Measurements from ENCODE around the gene AIDA.
"Not testable (repeated sequence)": the region's sequence is repeated elsewhere in the genome, so short reads cannot be mapped to it uniquely, and the experiment has no call there.

AIDA gene

DNA sequence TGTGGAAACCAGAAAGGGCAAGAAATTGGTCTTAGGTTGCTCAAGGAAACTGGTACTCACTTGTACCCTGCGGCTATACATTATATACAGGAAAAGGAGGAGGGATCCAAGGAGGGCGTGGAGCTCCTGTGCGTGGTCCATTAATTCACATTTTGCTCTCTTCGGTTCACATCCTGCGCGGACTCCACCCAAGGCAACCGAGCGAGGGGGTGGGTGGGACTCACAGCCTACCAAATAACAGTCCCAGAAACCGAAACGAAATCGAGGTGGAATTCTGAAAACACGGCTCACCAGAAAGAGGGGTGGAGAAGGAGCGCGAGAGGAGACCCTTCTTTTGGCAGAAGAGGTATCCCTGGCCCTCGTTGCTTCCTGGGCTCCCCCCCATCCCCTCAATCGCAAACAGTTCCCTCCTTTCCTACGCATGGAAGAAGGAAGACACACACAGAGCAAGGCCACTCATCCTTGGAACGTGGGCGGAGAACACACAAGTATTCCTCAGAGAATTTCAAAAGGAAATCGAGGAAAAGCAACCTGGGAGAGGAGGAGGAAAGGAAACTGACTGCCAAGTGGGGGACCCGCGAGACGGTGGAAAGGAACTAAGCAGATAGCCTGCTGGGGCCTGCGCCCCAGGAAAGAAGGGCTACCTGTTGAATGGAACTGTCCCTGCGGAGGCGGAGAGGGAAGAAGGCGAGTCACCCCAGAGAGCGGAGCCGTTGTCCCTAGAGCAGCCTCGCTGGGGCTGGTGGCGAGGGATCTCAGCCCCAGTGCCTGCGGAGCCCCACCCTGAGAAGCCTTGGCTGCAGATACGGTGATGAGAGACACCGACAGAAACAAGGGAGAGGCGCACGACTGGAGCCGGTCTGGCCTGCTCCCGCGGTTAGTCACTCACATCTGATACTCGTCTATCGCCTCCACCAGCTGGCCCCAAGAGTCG, 705 bp downstream of the AIDA start:
- no peak for DNase-seq

DNA sequence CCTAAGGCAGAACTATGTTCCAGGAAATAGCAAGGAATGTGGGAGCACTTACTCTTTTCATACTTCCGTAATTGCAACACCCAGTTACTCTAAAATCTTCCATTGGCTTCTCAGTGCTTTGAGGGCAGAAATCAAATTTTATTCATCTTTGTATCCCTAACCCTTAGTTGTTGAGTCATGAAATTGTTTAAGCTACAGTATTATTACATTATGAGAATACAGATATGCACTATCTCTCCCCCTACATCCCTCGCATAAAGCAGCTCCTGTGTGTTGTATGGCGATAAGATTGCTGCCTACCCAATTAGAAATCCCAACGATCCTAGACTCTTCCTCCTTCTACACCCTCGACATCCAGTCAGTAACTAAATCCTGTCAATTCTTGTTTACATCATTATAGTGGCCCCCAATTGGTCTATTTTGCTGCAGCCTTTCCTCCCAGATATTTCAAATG, 2.6 kb downstream of the AIDA start:
- no peak for DNase-seq

DNA sequence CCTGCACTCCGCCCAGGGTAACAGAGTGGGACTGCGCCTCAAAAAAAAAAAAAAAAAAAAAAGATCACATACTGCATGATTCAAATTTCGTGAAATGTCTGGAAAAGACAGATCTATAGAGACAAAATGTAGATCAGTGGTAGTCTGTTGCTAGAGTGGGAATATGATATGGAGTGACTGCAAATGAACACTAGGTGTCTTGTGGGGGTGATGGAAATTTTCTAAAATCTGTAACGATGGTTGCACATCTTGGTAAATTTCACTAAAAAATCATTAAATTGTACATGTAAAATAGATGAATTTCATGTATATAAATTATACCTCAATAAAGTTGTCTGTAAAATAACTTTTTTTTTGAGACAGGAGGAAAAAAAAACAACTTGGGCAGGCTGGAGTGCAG, 5.5 kb downstream of the AIDA start:
- no peak for DNase-seq

DNA sequence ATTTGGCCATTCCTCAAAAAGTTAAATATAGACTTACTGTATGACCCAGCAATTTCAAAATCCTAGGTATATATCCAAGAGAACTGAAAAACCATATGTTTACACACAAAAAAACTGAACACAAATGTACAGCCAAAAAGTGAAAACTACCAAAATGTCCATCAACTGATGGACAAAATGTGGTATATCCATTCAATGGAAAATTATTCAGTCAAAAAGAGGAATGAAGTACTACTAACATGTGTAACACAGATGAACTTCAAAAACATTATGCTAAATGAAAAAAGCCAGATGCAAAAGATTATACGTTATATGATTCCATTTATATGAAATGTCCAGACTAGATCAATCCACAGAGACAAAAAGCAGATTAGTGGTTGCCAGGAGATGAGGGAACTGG, 8.0 kb downstream of the AIDA start:
- no peak for DNase-seq

DNA sequence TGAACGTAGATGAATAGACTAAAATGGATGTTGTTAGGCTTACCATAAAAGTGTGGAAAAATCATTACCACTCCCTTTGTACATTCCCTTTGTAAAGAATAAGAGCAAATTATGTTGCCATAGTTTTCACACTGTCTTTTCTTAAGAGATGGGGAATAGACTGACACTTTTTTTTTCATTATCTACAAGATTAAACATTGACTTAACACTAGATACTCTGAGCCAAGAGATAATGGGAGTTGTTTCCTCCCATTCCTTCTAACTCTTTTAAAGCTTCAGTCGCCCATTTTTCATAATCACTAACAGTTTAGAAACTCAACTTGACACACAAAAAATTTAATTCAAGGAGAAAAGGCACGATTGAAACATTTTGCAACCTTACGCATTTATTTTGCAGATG, 10.1 kb downstream of the AIDA start:
- no peak for DNase-seq

DNA sequence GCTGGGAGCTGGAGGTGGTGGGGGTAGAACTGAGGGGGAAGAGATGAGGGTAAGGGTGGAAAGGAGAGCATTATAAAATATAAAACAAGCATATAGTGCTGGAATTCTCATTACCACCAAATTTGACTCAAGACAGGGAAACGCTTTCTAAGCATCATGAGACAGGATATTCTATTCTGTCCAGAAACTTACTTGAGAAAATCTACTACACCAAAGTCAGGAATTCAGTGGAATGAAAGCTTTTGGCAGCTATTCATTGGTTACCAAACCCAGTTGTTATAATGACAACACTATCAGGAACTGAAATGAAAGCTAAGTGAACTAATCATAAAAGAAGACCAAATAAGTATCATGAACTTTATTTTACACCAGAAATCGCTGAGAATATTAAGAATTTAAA, 14.5 kb downstream of the AIDA start:
- DNase-seq, result no peak

DNA sequence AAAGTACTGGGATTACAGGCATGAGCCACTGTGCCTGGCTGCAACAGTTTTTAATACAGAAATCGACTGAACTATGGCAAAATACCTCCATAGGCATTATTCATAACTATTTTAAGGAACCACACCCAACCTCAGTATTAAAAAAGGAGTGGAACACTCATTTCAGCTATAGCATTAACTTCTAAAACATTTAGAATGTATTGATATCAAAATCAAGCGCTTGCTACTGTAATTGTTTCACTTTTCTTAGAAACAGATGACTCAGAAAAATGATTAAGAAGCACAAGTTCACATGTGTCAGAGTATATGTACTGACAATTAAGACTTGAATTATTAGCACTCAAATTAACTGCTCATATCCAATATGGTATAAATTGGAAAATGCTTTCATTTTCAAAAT, 15.1 kb downstream of the AIDA start:
- no peak for DNase-seq

DNA sequence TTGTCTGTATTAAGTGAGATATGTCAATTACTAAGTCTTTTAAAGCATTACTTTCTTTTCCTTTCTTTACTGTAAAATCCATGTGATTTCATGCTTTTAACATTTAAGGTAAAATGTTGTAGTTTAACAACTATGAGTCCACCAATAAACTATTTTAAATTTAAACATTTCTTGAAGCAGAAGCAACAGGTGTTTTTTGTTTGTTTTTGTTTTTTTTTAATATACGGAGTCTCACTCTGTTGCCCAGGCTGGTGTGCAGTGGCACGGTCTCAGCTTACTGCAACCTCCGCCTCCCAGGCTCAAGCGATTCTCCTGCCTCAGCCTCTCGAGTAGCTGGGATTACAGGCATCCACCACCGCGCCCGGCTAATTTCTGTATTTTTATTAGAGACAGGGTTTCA, 15.6 kb downstream of the AIDA start:
- DNase-seq, result no peak

DNA sequence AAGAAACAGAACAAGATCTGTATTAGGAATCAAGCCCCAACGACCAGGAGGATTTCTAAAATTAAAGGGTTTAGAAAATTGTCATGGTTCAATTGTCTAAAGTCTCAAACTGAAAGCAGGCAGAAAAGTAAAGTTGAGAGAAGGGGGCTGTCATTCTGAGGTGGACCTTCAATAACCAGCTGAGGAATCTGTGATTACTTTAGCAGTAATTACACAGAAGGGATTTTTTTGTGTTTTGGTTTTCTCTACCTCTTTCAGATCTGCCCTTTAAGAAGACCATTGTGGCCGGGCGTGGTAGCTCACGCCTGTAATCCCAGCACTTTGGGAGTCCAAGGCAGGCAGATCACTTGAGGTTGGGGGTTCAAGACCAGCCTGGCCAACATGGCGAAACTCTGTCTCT, 17.4 kb downstream of the AIDA start:
- DNase-seq, result no peak

DNA sequence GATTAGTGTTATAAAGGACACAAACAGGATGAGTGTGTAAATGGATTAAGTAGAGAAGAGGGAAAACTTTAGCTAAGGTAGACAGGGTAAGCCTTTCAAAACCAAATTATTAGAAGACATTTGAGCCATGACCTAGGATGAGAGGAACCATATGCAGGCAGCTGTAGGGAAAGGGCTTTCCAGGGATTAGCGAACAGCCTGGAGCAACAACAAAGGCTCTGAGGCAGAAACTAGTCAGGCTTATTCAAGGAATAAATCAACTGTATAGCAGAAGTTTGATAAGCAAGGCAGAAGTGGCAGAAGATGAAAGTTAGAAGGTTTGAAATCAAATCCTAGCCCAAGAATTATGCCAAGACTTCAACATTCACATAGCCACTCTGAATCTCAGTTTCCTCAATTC, 21.3 kb downstream of the AIDA start:
- no peak for DNase-seq

DNA sequence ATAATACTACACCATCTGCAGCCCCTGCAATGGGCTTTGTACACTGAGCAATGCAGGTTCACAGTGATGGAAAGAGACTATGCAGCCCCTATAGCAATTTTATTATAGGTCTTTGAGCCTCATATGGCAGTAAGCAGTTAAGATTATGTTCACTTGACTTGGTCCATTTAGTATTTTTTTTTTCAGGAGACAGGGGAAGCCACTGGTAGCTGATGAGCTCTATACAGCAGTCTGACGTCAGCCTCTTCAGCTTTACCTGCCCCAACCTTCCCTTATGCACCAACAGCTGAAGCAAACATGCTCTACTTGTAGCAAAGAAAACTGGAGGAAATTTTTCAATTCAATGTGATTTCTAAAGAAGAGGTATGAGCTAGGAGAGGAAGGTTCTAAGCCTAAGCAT, 32.2 kb downstream of the AIDA start:
- no peak for DNase-seq

DNA sequence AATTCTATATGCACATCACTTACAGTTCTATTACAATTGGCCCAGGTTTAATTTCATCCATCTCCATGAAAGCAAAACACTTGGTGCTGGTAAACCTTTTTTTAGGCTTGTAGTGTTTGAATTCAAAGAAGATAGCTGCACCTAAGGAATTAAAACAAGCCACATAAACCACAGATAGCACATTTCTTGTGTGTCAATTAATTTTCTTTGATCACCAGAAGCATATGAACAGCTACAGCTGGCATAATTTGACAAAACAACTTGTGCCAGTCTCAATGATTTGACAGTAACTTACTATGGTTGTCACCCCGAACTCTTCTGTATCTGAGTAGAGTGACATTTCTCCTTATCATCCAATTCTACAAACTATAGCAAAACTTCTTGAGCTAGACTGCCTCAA, 42.2 kb downstream of the AIDA start:
- DNase-seq, result no peak

DNA sequence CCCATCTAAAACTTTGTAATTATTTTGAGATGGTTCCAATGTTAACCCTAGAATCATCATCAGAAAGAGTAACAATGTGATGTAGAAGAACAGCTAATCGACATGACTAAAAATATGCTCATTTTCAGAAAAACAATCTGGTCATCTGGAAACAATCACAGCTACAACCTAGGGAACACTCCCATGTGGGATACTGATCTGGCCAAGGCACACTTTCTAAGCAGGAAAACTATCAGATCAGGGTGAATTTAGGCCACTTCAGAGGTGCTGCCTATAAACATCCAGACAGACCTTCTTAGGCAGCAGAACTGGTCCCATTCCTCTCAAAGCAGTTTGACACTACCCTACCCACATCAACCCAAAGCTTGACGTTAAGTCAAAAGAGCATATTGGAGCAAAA, 43.2 kb downstream of the AIDA start:
- not testable (repeated sequence) for DNase-seq

DNA sequence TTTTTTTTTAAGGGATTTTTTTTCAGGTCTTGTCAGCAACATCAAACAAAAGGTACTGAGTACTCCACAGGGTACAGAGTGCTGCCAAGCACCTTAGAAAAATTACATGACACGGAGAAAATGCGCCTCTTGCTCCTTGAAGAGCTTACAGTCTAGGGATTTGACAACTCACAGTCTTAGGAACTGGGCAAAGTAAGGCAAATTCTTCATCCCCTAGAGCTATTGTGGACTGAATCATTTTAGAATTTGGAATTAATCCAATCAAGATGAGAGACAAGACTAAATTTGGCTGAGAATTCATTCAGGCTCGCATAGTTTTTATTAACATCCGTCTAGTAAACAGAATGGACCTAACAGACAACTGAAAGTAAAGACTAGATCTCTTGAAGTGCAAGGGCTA, 44.1 kb downstream of the AIDA start:
- DNase-seq, result not testable (repeated sequence)

DNA sequence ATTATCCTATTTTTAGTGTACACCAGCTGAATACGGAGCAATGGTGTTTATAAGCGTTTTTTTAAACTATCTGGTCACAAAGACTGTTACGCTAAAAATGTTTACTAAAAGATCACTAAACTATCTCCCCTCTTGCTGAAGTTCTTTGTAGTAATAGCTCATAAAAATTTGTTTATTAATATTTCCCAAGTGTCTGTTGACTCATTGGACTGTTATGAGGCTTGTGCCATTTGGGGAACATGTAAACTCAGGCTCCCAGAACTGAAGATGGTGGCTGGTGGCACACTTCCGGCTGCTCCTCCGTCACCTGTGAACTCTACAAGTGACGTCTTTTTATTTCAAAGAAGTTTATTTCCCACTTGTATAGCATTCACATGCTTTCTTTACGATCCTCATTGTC, 46.3 kb downstream of the AIDA start:
- no peak for DNase-seq

DNA sequence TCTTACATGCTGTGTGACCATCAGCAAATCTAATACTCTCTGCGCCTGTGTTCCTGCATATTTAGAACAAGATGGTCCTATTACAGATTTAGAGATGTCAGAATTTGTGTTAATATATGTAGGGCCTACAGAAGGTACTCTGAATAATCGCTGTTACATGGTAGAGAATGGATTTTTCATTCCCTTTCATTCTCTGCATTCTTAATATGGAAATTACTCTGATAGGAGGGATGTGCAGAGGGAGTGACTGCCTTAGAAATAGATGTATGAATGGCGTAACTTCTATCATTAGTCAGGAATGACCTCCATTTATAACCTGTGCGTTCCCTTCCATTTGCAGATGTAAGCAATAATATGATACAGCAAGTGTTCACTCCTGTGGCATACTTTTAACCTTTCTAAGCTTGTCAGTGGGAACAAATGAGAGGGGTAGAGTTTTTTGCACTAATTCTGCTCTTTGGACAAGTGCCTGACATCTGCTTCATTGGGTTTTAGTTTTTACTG, 48.8 kb downstream of the AIDA start:
- no peak for DNase-seq

DNA sequence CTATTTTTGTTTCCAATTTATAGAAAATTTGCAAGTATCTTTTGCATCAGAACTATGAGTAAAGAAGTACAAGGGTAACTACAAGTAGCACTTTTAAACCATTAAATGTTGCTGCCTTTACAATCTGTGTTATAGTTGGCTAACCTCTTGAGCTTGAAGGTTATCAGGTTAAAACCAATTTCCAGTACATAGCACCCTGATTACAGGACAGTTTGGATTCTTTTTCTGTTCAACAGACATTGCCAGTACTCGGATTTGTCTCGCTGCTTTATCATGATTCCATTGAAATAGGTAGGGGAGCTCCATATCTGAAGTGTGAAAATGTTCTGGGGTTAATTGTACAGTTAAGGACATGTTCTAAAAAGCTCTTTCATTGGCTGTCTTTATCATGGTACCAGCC, 54.4 kb downstream of the AIDA start:
- DNase-seq, result no peak

DNA sequence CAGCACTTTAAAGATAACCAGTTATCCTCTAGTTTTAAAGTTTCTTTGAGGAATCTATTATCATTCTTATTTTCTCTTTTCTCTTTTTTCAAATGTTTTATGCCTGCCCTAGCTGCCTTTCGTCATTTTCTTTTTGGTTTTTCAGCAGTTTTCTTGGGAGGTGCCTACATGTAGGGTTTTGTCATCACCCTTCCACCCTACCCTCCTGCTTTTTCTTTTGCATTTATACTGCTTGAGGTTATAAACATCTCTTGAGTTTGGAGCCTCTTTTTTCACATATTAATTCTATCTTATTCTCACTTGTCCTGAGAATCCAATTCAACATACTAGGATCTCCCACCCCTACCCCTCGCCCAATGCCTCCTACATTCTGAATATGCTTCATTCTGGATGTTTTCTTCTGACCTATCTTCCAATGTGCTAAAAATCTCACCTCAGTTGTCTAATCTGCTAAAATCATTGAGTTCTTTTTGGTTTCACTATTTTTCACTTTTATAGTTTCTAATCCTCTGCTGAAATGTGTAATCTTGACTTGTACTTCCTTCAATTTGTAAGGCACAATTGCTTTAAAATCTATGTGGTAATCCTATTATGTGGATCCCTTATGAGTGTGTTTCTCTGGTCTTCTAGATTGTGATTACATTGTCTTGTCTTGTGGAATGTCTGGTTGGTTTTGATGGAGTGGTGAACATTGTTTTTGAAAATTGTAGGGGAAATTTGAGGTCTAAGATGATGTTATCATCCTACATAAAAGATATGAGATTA, 55.7 kb downstream of the AIDA start:
- DNase-seq, result no peak

DNA sequence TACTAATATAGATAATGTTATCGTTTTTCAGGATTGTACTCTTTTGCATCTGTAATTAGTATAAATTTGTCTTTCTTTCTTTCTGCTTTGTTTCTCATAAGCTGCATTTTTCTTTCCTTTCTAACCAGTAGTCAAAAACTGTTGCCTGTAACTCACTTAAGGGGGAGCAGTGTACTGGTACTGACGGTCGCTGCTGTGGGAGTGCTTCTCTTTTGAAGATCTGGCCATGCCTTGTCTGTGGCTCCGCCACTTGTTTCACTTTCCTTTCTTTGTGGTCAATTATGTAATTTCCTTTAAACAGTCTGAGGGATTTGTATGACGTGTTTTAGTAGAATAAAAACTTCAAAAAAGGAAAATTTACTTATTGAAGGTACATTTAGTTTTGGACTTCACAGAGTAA, 57.4 kb downstream of the AIDA start:
- DNase-seq, result peak; percentile 93

DNA sequence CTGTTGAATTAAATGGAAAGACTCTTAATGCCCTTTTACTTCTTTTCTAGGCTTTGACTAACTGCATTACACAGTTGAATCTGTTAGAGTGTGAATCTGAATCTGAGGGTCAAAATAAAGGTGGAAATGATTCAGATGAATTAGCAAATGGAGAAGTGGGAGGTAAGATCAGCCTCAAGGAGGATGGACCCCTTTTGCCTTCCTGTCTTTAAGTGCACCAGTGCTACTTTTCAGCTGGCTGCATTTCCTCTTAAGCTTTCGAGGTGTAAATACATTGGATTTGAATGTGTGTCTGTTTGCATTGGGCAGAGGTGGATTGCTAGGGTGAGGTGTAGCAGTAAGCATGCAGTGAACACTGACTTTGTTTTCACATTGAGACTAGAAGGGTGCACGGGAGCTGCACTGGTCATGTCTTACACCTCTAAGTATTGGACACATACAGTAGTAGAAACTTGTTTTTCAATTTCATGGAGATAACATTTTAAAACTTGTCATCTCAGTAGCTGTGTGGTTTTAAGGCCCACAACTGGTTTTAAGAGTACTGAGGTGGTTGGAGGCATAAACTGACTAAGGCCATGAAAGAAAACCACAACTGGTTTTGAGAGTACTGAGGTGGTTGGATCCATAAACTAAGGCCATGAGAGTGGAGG, 59.0 kb downstream of the AIDA start:
- no peak for DNase-seq

DNA sequence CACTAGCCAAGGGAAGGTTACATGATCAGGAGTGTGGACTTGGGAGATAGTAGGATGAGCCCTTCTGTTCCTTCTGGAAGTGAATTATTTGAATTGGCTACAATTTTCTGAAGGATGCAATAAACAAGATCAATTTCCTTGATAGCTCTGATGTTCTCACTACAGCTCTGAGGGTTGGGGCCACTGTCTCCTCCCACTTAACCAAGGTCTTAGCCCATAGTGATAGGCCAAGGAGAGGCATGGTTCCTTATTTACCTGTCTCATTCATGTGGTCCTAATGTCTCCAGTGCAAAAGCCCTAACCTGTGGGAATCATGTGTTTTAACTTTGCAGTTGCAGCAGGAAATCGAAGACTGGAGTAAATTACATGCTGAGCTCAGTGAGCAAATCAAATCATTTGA, 59.6 kb downstream of the AIDA start:
- DNase-seq, result no peak

DNA sequence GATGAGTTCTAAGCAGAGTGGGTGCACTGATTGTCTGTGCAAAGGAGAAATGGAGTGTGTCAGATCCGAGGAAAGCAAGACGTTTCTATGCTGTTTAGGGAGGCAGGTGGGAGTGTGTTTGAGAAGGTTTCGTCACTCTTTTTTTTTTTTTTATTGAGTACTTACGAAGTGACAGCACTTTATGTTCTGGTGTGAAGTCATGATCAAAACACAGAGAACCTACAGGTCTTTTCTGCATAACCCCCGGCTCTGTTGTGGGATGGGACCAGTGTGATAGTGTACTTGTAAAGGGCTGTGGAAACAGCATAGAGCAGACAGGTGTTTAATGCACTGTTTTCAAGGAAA, 67.7 kb downstream of the AIDA start:
- no peak for DNase-seq

DNA sequence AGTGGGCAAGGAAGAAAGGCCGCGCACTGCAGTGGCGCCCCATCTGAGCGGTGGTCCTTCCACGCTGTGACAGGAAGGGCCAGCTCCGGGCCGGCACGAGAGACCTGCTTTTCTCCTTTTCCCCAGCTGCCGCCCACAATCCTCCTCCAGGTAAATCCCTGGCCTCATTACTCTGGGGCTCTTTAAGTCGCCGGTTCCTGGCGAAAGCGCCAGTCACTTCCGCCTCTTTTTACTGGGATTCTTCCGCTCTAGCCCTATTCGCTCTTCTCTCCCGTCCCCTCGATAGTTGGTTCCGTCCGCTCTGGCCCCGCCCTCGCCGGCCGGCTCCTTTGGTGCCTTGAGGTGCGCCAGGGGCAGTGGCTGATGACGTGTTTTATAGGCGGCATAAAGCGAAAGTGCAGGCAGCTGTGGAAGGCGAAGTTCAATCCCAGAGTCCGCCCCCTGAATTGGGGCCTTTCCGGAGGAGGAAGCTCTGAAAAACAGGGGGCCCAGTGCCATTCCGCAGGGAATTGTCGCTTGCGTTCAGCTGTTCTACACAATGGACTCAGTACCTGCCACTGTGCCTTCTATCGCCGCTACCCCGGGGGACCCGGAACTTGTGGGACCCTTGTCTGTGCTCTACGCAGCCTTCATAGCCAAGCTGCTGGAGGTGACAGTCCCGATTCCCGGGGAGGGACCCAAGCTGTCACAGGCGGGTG, 68.2 kb downstream of the AIDA start:
- DNase-seq, result peak; percentile 96

Measured in SIG-M5 (cell line).